H1 (cell line): ENCODE measurements around the gene DCXR. TPM values are rescaled to one million over a fixed set of nuclear protein-coding genes. Genes with fewer than 3 reads are reported as not detected.

Source experiments
- CTCF ChIA-PET: fragments of 300-600 bp; sonication (Branson Sonifier 250); formaldehyde crosslinking; loops from one replicate; lab custom pipeline; 2021; ENCODE audit not compliant: partially characterized antibody; lab: Charles Lee
- POLR2A ChIA-PET: fragments of 300-600 bp; sonication (Branson Sonifier 250); formaldehyde crosslinking; loops from one replicate; lab custom pipeline; 2021; ENCODE audit warnings: inconsistent platforms; ENCODE audit not compliant: partially characterized antibody; lab: Charles Lee
- DNase-seq, 2 experiments: peaks; one replicate each; pipeline versions ENCODE4 v3.0.0 to v3.0.0-alpha.2; 2010 to 2022; ENCODE audit warnings: low spot score in 2 of 2, low read depth in 1 of 2, mixed read lengths in 1 of 2
- FAIRE-seq: peaks from 2 replicates; lab custom pipeline; 2011; peaks lifted over from hg19 to GRCh38; lab: Jason Lieb, UNC
- H2AFZ ChIP-seq: 2 replicates; pipeline ENCODE4 v1.8.1; 2012; ENCODE audit warnings: low read length, inconsistent platforms
- H2AK5ac ChIP-seq: 2 replicates; pipeline ENCODE4 v1.6.1; 2013; ENCODE audit warnings: low read depth, low read length
- H2BK120ac ChIP-seq: replicated peaks from 2 replicates; pipeline ENCODE3; 2013; ENCODE audit warnings: low read depth, low read length, inconsistent platforms
- H2BK12ac ChIP-seq: 2 replicates; pipeline ENCODE4 v1.6.1; 2013; ENCODE audit warnings: low read depth, low read length
- H2BK15ac ChIP-seq: 2 replicates; pipeline ENCODE4 v1.6.1; 2013; ENCODE audit warnings: low read length
- H2BK20ac ChIP-seq: 2 replicates; pipeline ENCODE4 v1.6.1; 2013; ENCODE audit warnings: low read length
- H2BK5ac ChIP-seq: 2 replicates; pipeline ENCODE4 v1.6.1; 2013; ENCODE audit warnings: low read depth, low read length
- H3K14ac ChIP-seq: 2 replicates; pipeline ENCODE4 v1.6.1; 2013; ENCODE audit warnings: inconsistent platforms; ENCODE audit not compliant: insufficient read length
- H3K18ac ChIP-seq: 2 replicates; pipeline ENCODE4 v1.6.1; 2013; ENCODE audit warnings: low read length; ENCODE audit errors: extremely low read depth
- H3K23ac ChIP-seq: 2 replicates; pipeline ENCODE4 v1.6.1; 2013; ENCODE audit warnings: inconsistent platforms; ENCODE audit not compliant: insufficient read length
- H3K23me2 ChIP-seq: 2 replicates; pipeline ENCODE4 v1.6.1; 2013; ENCODE audit warnings: low read depth, low read length
- H3K27ac ChIP-seq: 2 replicates; pipeline ENCODE4 v1.6.1; 2011; ENCODE audit warnings: low read depth, low read length, inconsistent platforms
- H3K27me3 ChIP-seq, 4 experiments: replicated peaks in 1 of 4; 1 replicate in 1 of 4; 2 replicates in 3 of 4; pipeline versions ENCODE4 v1.6.1 to v1.8.1; 2011 to 2013; ENCODE audit warnings: low read length in 3 of 4, mild to moderate bottlenecking in 3 of 4, inconsistent platforms in 2 of 4, mixed read lengths in 2 of 4, moderate library complexity in 1 of 4; ENCODE audit not compliant: control insufficient read depth in 3 of 4, insufficient read depth in 3 of 4; ENCODE audit errors: extremely low read depth in 1 of 4
- H3K36me3 ChIP-seq, 4 experiments: 2 replicates each; pipeline versions ENCODE4 v1.6.1 to v1.8.1; 2011 to 2013; ENCODE audit warnings: mild to moderate bottlenecking in 4 of 4, low read length in 3 of 4, moderate library complexity in 2 of 4, control low read depth in 1 of 4, inconsistent platforms in 1 of 4; ENCODE audit not compliant: insufficient read depth in 4 of 4, control insufficient read depth in 2 of 4
- H3K4ac ChIP-seq: replicated peaks from 2 replicates; pipeline ENCODE3; 2013; ENCODE audit warnings: low read length, low read depth, mixed read lengths, inconsistent platforms; ENCODE audit not compliant: insufficient read length
- H3K4me1 ChIP-seq, 4 experiments: replicated peaks in 1 of 4; 1 replicate in 1 of 4; 2 replicates in 3 of 4; pipeline versions ENCODE4 v1.6.1 to v1.8.1; 2011 to 2013; ENCODE audit warnings: low read length in 3 of 4, inconsistent platforms in 2 of 4, mixed read lengths in 1 of 4; ENCODE audit not compliant: insufficient read depth in 4 of 4, control insufficient read depth in 3 of 4
- H3K4me2 ChIP-seq, 2 experiments: 2 replicates each; pipeline versions ENCODE4 v1.6.1 to v1.8.1; 2011 to 2013; ENCODE audit warnings: low read depth in 2 of 2, low read length in 2 of 2, control low read depth in 1 of 2, inconsistent platforms in 1 of 2, mild to moderate bottlenecking in 1 of 2; ENCODE audit not compliant: insufficient read depth in 1 of 2
- H3K4me3 ChIP-seq, 4 experiments: fragments of 200-600, 300-600 bp in 1 of 4; sonication (generic), shearing (Covaris generic), sonication (Bioruptor Twin) in 1 of 4; 2 replicates each; pipeline versions ENCODE4 v1.5.1 to v1.8.1; 2011 to 2016; ENCODE audit warnings: low read length in 4 of 4, low read depth in 3 of 4, control low read depth in 2 of 4, inconsistent platforms in 2 of 4, mild to moderate bottlenecking in 2 of 4, mixed read lengths in 1 of 4, moderate library complexity in 1 of 4; ENCODE audit not compliant: insufficient read depth in 2 of 4; ENCODE audit errors: extremely low read depth in 1 of 4
- H3K56ac ChIP-seq: replicated peaks from 2 replicates; pipeline ENCODE3; 2013; ENCODE audit warnings: low read depth, mild to moderate bottlenecking, mixed read lengths, low read length, inconsistent platforms; ENCODE audit not compliant: insufficient read length
- H3K79me1 ChIP-seq: 2 replicates; pipeline ENCODE4 v1.6.1; 2013; ENCODE audit warnings: low read depth, low read length, control low read depth
- H3K79me2 ChIP-seq, 2 experiments: 2 replicates each; pipeline versions ENCODE4 v1.6.1 to v1.8.1; 2012 to 2013; ENCODE audit warnings: low read length in 2 of 2, mild to moderate bottlenecking in 2 of 2, inconsistent platforms in 1 of 2; ENCODE audit not compliant: insufficient read depth in 2 of 2, control insufficient read depth in 1 of 2
- H3K9ac ChIP-seq, 4 experiments: replicated peaks in 1 of 4; 1 replicate in 1 of 4; 2 replicates in 3 of 4; pipeline versions ENCODE4 v1.6.1 to v1.8.1; 2011 to 2013; ENCODE audit warnings: low read depth in 3 of 4, low read length in 3 of 4, control low read depth in 2 of 4, mild to moderate bottlenecking in 2 of 4, moderate library complexity in 2 of 4, inconsistent platforms in 1 of 4; ENCODE audit errors: extremely low read depth in 1 of 4
- H3K9me3 ChIP-seq, 2 experiments: 2 replicates each; pipeline versions ENCODE4 v1.6.1 to v1.8.1; 2012 to 2013; ENCODE audit warnings: mild to moderate bottlenecking in 2 of 2, moderate library complexity in 2 of 2, control low read depth in 1 of 2, inconsistent platforms in 1 of 2, low read depth in 1 of 2, low read length in 1 of 2, mixed read lengths in 1 of 2; ENCODE audit not compliant: insufficient read depth in 2 of 2
- H4K20me1 ChIP-seq, 2 experiments: replicated peaks in 1 of 2; 2 replicates each; pipeline versions ENCODE3 to v1.8.1; 2011 to 2013; ENCODE audit warnings: inconsistent platforms in 2 of 2, low read length in 2 of 2, mild to moderate bottlenecking in 1 of 2; ENCODE audit not compliant: insufficient read depth in 2 of 2, control insufficient read depth in 1 of 2
- H4K5ac ChIP-seq: 2 replicates; pipeline ENCODE4 v1.6.1; 2013; ENCODE audit warnings: low read length, low read depth, mixed read lengths, inconsistent platforms; ENCODE audit not compliant: insufficient read length
- H4K8ac ChIP-seq: 2 replicates; pipeline ENCODE4 v1.8.0; 2013; ENCODE audit warnings: mild to moderate bottlenecking, moderate library complexity, low read length, inconsistent platforms; ENCODE audit not compliant: insufficient read depth; ENCODE audit errors: extremely low read depth
- H4K91ac ChIP-seq: replicated peaks from 2 replicates; pipeline ENCODE3; 2013; ENCODE audit warnings: low read length, mixed read lengths, inconsistent platforms; ENCODE audit not compliant: insufficient read length
- CBX5 ChIP-seq: fragments of 300-800, 300-1000 bp; sonication (generic); IDR thresholded peaks from 2 replicates; pipeline ENCODE4 v1.7.1; 2016; ENCODE audit warnings: antibody characterized with exemption, low read length, low read depth
- WGBS, 2 experiments: shearing (Covaris generic) in 1 of 2; methylation state at CpG; one replicate each; pipeline versions ENCODE4 v1.1.6 to v1.1.7; 2013 to 2015; ENCODE audit warnings: low lambda C conversion rate in 2 of 2, mixed read lengths in 2 of 2, inconsistent platforms in 1 of 2, low coverage in 1 of 2, missing lambda C conversion rate in 1 of 2; ENCODE audit not compliant: insufficient replicate concordance in 2 of 2, insufficient coverage in 1 of 2, insufficient read length in 1 of 2; ENCODE audit errors: extremely low coverage in 1 of 2, missing lambda C conversion rate in 1 of 2; 5-methylcytosine and 5-hydroxymethylcytosine counted together
- polyA plus RNA-seq, 7 experiments: library from polyadenylated mRNA; depleted of rRNA in 3 of 7; stranded (reverse) in 5 of 7; unstranded in 2 of 7; fragments of >200 nt in 5 of 7; fragments of 200-250 nt in 2 of 7; gene quantifications; 1 replicate in 5 of 7; 2 replicates in 1 of 7; 4 replicates in 1 of 7; pipeline versions ENCODE4 v1.2.1 to v1.2.3, GENCODE V29; 2011 to 2013; ENCODE audit warnings: missing spikeins in 2 of 7, mixed read lengths in 2 of 7
- total RNA-seq: library from RNA; stranded (reverse); fragmentation: NEBNext Ultra II Directional; extraction: Animal tissue kit (Norgen Biotek cat#: 25700); gene quantifications from 2 replicates; pipeline ENCODE4 v1.2.1, GENCODE V29; 2021

Gene DCXR
- total and polyA plus RNA-seq, 2 of the 8 experiments (the other 6 are each of a cell fraction or from before 2014, with no cell fraction given) = 96.3 to 212 TPM

DNA sequence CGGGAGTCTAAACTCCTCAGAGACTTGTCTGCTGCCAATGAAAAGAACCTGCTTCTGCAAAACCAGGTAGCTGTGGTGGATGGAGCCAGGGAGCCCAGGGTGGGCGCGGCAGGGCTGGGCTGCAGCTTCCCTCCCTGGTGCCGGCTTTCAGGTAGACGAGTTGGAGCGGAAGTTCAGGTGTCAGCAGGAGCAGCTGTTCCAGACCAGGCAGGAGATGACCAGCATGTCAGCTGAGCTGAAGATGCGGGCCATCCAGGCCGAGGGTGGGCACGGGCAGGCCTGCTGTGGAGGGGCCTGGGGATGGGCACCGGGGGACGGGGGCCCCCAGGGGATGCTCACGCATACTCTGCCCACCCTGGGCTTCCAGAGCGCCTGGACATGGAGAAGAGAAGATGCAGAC, 9.3 kb downstream of the DCXR start:
- H2BK12ac ChIP-seq = no peak overlapping the region
- H3K36me3 ChIP-seq = no peaks in the 10 kb centered on the region; a peak in 1 of 8 replicates
- H3K9me3 ChIP-seq = no peaks in the 10 kb centered on the region
- 0 out of 2 replicates have a peak, but pooled peaks cover 3% of the 10 kb centered on the region for H3K79me1 ChIP-seq
- CTCF ChIA-PET = interaction anchor here (0.6 to 2.5 kb wide), 6 partner anchors 38 to 124 kb away, joined by 3 to 10 read pairs (median 4); partner anchors contain the start of genes DUS1L and MAFG
- H3K4me1 ChIP-seq = peaks cover 0 to 16% (median 5%) of the 10 kb centered on the region in 4 experiments; a peak in 5 of 7 replicates
- POLR2A ChIA-PET = interaction anchor here (0.6 to 4.9 kb wide), 2 partner anchors 27 to 53 kb away, joined by 3 to 38 read pairs; partner anchors contain the start of gene GPS1
- no peak overlapping the region for H2BK120ac ChIP-seq
- H2AFZ ChIP-seq = no peak overlapping the region
- peaks cover 13% of the 10 kb centered on the region for H3K23me2 ChIP-seq
- H4K5ac ChIP-seq = no peak overlapping the region
- H2BK15ac ChIP-seq = no peak overlapping the region
- H3K4me2 ChIP-seq = no peak overlapping the region
- no peak overlapping the region for H4K8ac ChIP-seq
- H3K23ac ChIP-seq = no peak overlapping the region
- H3K4ac ChIP-seq = no peak overlapping the region
- H4K20me1 ChIP-seq = peaks cover 0 to 15% of the 10 kb centered on the region in 2 experiments
- H2AK5ac ChIP-seq = no peak overlapping the region
- H3K56ac ChIP-seq = no peak overlapping the region
- H3K27ac ChIP-seq = no peak overlapping the region
- H4K91ac ChIP-seq = no peak overlapping the region
- H3K18ac ChIP-seq = no peak overlapping the region
- peaks cover 0 to 2% of the 10 kb centered on the region in 2 experiments; a peak in 1 of 4 replicates for H3K79me2 ChIP-seq
- H3K9ac ChIP-seq = no peak overlapping the region
- H3K14ac ChIP-seq = no peak overlapping the region
- DNase-seq (no peak), FAIRE-seq (no peak)
- H2BK20ac ChIP-seq = no peak overlapping the region
- H2BK5ac ChIP-seq = no peak overlapping the region
- WGBS, 2 experiments = 94% methylated on average over 13 of the region's 13 CpGs; no CpG with 5 or more reads in 1 of the 2 experiments
- no peak overlapping the region for H3K4me3 ChIP-seq
- TF ChIP-seq CBX5 = no peak
- no peaks in the 10 kb centered on the region for H3K27me3 ChIP-seq
